PC-9 (cell line): ENCODE results near the gene NCK1. TPM values are rescaled to one million over a fixed set of nuclear protein-coding genes. Genes with fewer than 3 reads are reported as not detected.

Experiments
- BruUV-seq: library from RNA; stranded (reverse); fragments of 400-500 nt; replicated peaks from 2 replicates; lab custom pipeline; 2021; lab: Mats Ljungman, UMichigan
- CTCF ChIA-PET: fragments of 300-600 bp; sonication (Branson Sonifier 250); formaldehyde crosslinking; loops from one replicate; lab custom pipeline; 2022; ENCODE audit warnings: antibody characterized with exemption; lab: Charles Lee
- POLR2A ChIA-PET: fragments of 300-600 bp; sonication (Branson Sonifier 250); formaldehyde crosslinking; loops from one replicate; lab custom pipeline; 2022; ENCODE audit warnings: antibody characterized with exemption; ENCODE audit not compliant: unreplicated experiment; lab: Charles Lee
- DNase-seq, 2 experiments: peaks; one replicate each; pipeline versions ENCODE4 v3.0.0 to v3.0.0-alpha.2; 2015 to 2022; ENCODE audit warnings: mixed read lengths in 1 of 2
- H2AFZ ChIP-seq: fragments of 200-600 bp; sonication (generic); 2 replicates; pipeline ENCODE4 v1.8.1; 2017; ENCODE audit warnings: antibody characterized with exemption
- H3F3A ChIP-seq: fragments of 200-600 bp; sonication (generic); 2 replicates; pipeline ENCODE4 v1.8.1; 2017; ENCODE audit warnings: antibody characterized with exemption, mild to moderate bottlenecking, low read depth; ENCODE audit not compliant: insufficient read depth
- H3K27ac ChIP-seq: fragments of 200-600 bp; sonication (generic); 2 replicates; pipeline ENCODE4 v1.6.1; 2016; ENCODE audit warnings: mixed run types
- H3K27me3 ChIP-seq: fragments of 200-600 bp; sonication (generic); 2 replicates; pipeline ENCODE4 v1.6.1; 2016; ENCODE audit warnings: low read depth, mixed run types; ENCODE audit not compliant: insufficient read depth
- H3K36me3 ChIP-seq: fragments of 200-600 bp; sonication (generic); 2 replicates; pipeline ENCODE4 v1.6.1; 2016; ENCODE audit warnings: low read depth, mixed run types
- H3K4me1 ChIP-seq: fragments of 200-600 bp; sonication (generic); replicated peaks from 2 replicates; pipeline ENCODE4 v1.6.1; 2016; ENCODE audit warnings: mixed run types; ENCODE audit not compliant: insufficient read depth
- H3K4me2 ChIP-seq: fragments of 200-600 bp; sonication (generic); 2 replicates; pipeline ENCODE4 v1.6.1; 2017; ENCODE audit warnings: mixed run types
- H3K4me3 ChIP-seq: fragments of 200-600 bp; sonication (generic); 2 replicates; pipeline ENCODE4 v1.6.1; 2016; ENCODE audit warnings: mixed run types
- H3K79me2 ChIP-seq: fragments of 200-600 bp; sonication (generic); 2 replicates; pipeline ENCODE4 v1.6.1; 2017; ENCODE audit warnings: low read depth, mixed run types
- H3K9me2 ChIP-seq: fragments of 200-600 bp; sonication (generic); 2 replicates; pipeline ENCODE4 v1.8.1; 2017; ENCODE audit warnings: mild to moderate bottlenecking; ENCODE audit not compliant: insufficient read depth
- H3K9me3 ChIP-seq: fragments of 200-600 bp; sonication (generic); 2 replicates; pipeline ENCODE4 v1.8.1; 2016; ENCODE audit warnings: low read depth; ENCODE audit not compliant: insufficient read depth
- H4K20me1 ChIP-seq: fragments of 200-600 bp; sonication (generic); 2 replicates; pipeline ENCODE4 v1.8.1; 2017; ENCODE audit not compliant: insufficient read depth
- EZH2 ChIP-seq: fragments of 200-600 bp; sonication (generic); IDR thresholded peaks from 2 replicates; pipeline ENCODE4 v1.8.0; 2017; ENCODE audit warnings: antibody characterized with exemption, low read depth
- intact Hi-C: fragments of 100-400 bp; cut with micrococcal nuclease; formaldehyde crosslinking; loops from one replicate; pipeline ENCODE4 v1.10.0; 2022; ENCODE audit not compliant: unreplicated experiment
- total RNA-seq: library from RNA; stranded (reverse); gene quantifications from 2 replicates; pipeline ENCODE4 v1.2.3, GENCODE V29; 2021
- TF ChIP-seq, protein P1 (sequence below): fragments of 200-600 bp; sonication (generic); conservative IDR thresholded peaks from 2 replicates; pipeline ENCODE4 v1.6.1; 2017; ENCODE audit warnings: mixed run types, antibody characterized with exemption, mild to moderate bottlenecking, moderate library complexity

The NCK1 gene
- total RNA-seq, 1 experiment from 2014 or later, result 42.7 TPM

DNA sequence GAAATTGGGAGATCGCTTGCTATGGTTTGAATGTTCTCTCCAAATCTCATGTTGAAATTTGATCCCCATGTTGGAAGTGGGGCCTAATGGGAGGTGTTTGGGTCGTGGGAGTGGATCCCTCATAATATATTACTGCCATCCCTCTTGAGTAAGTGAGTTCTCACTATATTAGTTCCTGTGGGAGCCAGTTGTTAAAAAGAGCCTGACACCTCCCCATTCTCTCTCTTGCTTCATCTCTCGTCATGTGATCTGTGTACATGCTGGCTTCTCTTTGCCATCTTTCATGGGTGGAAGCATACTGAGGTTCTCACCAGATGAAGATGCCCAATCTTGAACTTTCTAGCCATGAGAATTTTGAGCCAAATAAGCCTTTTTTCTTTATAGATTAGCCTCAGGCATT, 52.7 kb downstream of the NCK1 start:
- no peak for DNase-seq
- H3K27me3 ChIP-seq, result no peaks in the 10 kb centered on the region
- peaks cover 8% of the 10 kb centered on the region; the same call in 1 of the 2 replicates for H3K36me3 ChIP-seq
- H3K4me1 ChIP-seq, result no peaks in the 10 kb centered on the region
- H3K9me3 ChIP-seq, result no peaks in the 10 kb centered on the region
- no peak overlapping the region for H2AFZ ChIP-seq
- ChIA-PET CTCF (no interaction called here), POLR2A (no interaction called here)
- H4K20me1 ChIP-seq, result 0 out of 2 replicates have a peak, but pooled peaks cover 2% of the 10 kb centered on the region
- intact Hi-C loops, result no loop called here
- TF ChIP-seq, protein P1, sequence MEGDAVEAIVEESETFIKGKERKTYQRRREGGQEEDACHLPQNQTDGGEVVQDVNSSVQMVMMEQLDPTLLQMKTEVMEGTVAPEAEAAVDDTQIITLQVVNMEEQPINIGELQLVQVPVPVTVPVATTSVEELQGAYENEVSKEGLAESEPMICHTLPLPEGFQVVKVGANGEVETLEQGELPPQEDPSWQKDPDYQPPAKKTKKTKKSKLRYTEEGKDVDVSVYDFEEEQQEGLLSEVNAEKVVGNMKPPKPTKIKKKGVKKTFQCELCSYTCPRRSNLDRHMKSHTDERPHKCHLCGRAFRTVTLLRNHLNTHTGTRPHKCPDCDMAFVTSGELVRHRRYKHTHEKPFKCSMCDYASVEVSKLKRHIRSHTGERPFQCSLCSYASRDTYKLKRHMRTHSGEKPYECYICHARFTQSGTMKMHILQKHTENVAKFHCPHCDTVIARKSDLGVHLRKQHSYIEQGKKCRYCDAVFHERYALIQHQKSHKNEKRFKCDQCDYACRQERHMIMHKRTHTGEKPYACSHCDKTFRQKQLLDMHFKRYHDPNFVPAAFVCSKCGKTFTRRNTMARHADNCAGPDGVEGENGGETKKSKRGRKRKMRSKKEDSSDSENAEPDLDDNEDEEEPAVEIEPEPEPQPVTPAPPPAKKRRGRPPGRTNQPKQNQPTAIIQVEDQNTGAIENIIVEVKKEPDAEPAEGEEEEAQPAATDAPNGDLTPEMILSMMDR, result no peak
- no peak for TF ChIP-seq EZH2
- H3K79me2 ChIP-seq, result peaks cover 90% of the 10 kb centered on the region
- no peak overlapping the region for H3K4me3 ChIP-seq
- H3K27ac ChIP-seq, result no peak overlapping the region
- BruUV-seq, result no TSS peak
- no peak overlapping the region for H3K4me2 ChIP-seq
- peaks cover 4% of the 10 kb centered on the region; the same call in 1 of the 2 replicates for H3F3A ChIP-seq
- H3K9me2 ChIP-seq, result no peaks in the 10 kb centered on the region

DNA sequence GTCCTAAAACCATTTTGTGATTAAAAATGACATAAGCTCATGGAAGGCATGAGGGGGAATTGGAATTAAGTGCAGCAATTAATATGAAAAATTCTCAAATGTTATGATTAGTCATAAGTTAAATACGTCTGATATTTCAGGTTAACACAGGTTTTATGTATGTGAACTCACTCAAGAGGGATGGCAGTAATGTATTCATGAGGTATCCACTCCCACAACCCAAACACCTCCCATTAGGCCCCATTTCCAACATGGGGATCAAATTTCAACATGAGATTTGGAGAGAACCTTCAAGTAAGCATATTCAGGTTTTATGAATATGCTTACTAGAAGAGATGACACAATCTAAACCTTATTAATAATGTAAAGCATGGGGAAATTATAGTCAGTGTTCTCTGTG, 54.2 kb downstream of the NCK1 start:
- H3K9me2 ChIP-seq, result no peaks in the 10 kb centered on the region
- H3K79me2 ChIP-seq, result peaks cover 90% of the 10 kb centered on the region
- TF ChIP-seq, protein P1, result no peak
- TF ChIP-seq EZH2, result no peak
- no peak overlapping the region for H3K4me3 ChIP-seq
- no TSS peak for BruUV-seq
- H3K36me3 ChIP-seq, result peaks cover 5% of the 10 kb centered on the region; the same call in 1 of the 2 replicates
- ChIA-PET CTCF (no interaction called here), POLR2A (no interaction called here)
- intact Hi-C loops, result no loop called here
- no peak overlapping the region for H2AFZ ChIP-seq
- H3K27ac ChIP-seq, result no peak overlapping the region
- H3K27me3 ChIP-seq, result no peaks in the 10 kb centered on the region
- no peaks in the 10 kb centered on the region for H4K20me1 ChIP-seq
- H3K9me3 ChIP-seq, result no peaks in the 10 kb centered on the region
- H3K4me1 ChIP-seq, result no peaks in the 10 kb centered on the region
- no peak overlapping the region for H3K4me2 ChIP-seq
- DNase-seq, result no peak
- 0 out of 2 replicates have a peak, but pooled peaks cover 4% of the 10 kb centered on the region for H3F3A ChIP-seq

DNA sequence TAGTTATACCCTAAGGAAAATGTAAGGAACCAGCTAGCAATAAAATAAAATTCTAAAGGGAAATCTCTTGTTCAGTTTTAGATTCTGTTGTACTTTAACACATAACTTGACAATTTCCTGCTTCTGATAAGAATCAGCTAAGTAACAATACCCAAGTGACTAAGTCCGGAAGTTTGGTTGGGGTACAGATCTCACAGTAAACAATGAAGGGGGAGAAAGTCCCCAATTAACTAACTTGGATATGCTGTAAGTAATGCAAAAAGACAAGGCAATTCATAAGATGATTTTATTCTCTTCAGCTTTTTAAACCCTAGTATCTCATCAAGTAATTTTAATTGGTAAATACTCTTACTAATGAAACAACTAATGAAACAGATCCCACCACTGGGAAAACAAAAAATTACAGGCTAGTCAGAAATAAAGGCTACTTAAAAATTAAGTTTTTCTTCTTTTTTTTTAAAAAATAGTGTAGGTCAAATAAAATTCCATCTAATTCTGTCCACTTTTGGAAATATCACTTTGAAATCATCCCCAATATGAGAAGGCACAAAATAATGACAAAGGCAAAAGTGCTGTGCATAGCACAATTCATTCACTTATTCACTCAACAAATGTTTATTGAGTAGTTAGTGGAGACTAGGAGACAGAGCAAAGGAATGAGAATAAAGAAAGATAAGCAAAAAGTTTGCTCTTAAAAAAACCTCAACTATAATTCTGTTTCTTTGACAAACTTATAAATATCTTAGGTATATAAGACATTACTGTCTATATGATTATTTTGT, 58.0 kb downstream of the NCK1 start:
- H3K4me2 ChIP-seq, result no peak overlapping the region
- no peak for TF ChIP-seq EZH2
- TF ChIP-seq, protein P1, result no peak
- intact Hi-C loops, result loop anchor here (1.0 kb wide), 1 partner anchor 8 kb away; no protein-coding TSS in a partner anchor
- peak overlapping the region; percentile 25; the same call in 1 of the 2 replicates for H3K27ac ChIP-seq
- peaks cover 13% of the 10 kb centered on the region; the same call in 1 of the 2 replicates for H3F3A ChIP-seq
- BruUV-seq, result no TSS peak
- no peaks in the 10 kb centered on the region; the same call in 1 of the 2 replicates for H3K9me3 ChIP-seq
- no peaks in the 10 kb centered on the region for H3K27me3 ChIP-seq
- POLR2A ChIA-PET, result no interaction called here
- no peak for DNase-seq
- H3K79me2 ChIP-seq, result peaks cover 80% of the 10 kb centered on the region
- H2AFZ ChIP-seq, result no peak overlapping the region
- H3K4me3 ChIP-seq, result no peak overlapping the region
- 0 out of 2 replicates have a peak, but pooled peaks cover 5% of the 10 kb centered on the region for H3K36me3 ChIP-seq
- 0 out of 2 replicates have a peak, but pooled peaks cover 4% of the 10 kb centered on the region for H4K20me1 ChIP-seq
- CTCF ChIA-PET, result no interaction called here
- H3K9me2 ChIP-seq, result no peaks in the 10 kb centered on the region
- no peaks in the 10 kb centered on the region for H3K4me1 ChIP-seq
